BLaER1 treated with 17β-estradiol and CSF1 and Interleukin-3, amounts not matched to agents 10 nM and 100 nM (cell line): Measurements from ENCODE around the gene PRELP.
A peak's percentile ranks its signal among the peaks of the same experiment; 100 is the strongest.

Source experiments
- H3K27ac ChIP-seq, 11 experiments: shearing (Covaris generic); formaldehyde crosslinking; 2 replicates each; pipeline ENCODE4 v1.8.1; 2022
- H3K27me3 ChIP-seq, 11 experiments: shearing (Covaris generic); formaldehyde crosslinking; 2 replicates each; pipeline ENCODE4 v1.8.1; 2022
- H3K36me3 ChIP-seq, 11 experiments: shearing (Covaris generic); formaldehyde crosslinking; 2 replicates each; pipeline ENCODE4 v1.8.1; 2022
- H3K4me1 ChIP-seq, 10 experiments: shearing (Covaris generic); formaldehyde crosslinking; 2 replicates each; pipeline ENCODE4 v1.8.1; 2022
- H3K4me2 ChIP-seq, 11 experiments: shearing (Covaris generic); formaldehyde crosslinking; 2 replicates each; pipeline ENCODE4 v1.8.1; 2022
- H3K4me3 ChIP-seq, 10 experiments: shearing (Covaris generic); formaldehyde crosslinking; 2 replicates each; pipeline ENCODE4 v1.8.1; 2022
- H3K9ac ChIP-seq, 11 experiments: shearing (Covaris generic); formaldehyde crosslinking; 2 replicates each; pipeline ENCODE4 v1.8.1; 2022
- H3K9me3 ChIP-seq, 11 experiments: shearing (Covaris generic); formaldehyde crosslinking; replicated peaks in 1 of 11; 2 replicates each; pipeline ENCODE4 v1.8.1; 2022
- H4K20me1 ChIP-seq, 11 experiments: shearing (Covaris generic); formaldehyde crosslinking; 2 replicates each; pipeline ENCODE4 v1.8.1; 2022
- Cebpa-rat ChIP-seq, 11 experiments: shearing (Covaris generic); IDR thresholded peaks; 2 replicates each; pipeline ENCODE4 v1.8.1; 2022

PRELP gene

DNA sequence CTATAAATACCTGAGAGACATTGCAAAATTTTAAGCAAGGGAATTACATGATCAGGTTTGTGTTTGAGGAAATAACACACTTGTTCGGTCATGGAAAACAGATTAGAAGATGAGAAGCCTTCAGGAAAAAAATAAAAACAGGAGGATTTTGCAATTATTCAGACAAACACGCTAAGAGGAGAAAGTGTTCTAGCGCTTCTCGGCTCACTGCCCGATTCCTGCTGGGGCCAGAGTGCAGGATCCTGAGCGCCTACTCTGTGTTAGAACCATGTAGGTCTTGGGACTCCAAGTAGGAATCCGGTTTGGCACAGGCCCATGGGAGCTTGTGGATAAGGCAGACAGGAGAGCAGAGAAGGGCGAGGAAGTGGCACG is 8.1 kb upstream of the PRELP start:
- H3K27ac ChIP-seq: no peak overlapping the region
- no peaks in the 10 kb centered on the region for H3K9me3 ChIP-seq
- H3K4me2 ChIP-seq: no peak overlapping the region
- no peak for TF ChIP-seq Cebpa-rat (IDR thresholded peaks at IDR 0.05)
- no peaks in the 10 kb centered on the region for H4K20me1 ChIP-seq
- H3K4me3 ChIP-seq: no peak overlapping the region
- peaks cover 0 to 8% (median 0%) of the 10 kb centered on the region in 10 experiments; a peak in 1 of 20 replicates for H3K4me1 ChIP-seq
- H3K36me3 ChIP-seq: no peaks in the 10 kb centered on the region
- H3K27me3 ChIP-seq: no peaks in the 10 kb centered on the region
- H3K9ac ChIP-seq: no peak overlapping the region

GRCh38 chr1:203468326-203468725 is 7.3 kb upstream of the PRELP start:
- Histone ChIP-seq H3K4me1 (peaks cover 0 to 8% (median 0%) of the 10 kb centered on the region in 10 experiments; a peak in 1 of 20 replicates), H3K36me3 (no peaks in the 10 kb centered on the region), H3K4me2 (no peak overlapping the region), H3K9me3 (no peaks in the 10 kb centered on the region), H3K4me3 (no peak overlapping the region), H4K20me1 (no peaks in the 10 kb centered on the region), H3K27me3 (no peaks in the 10 kb centered on the region), H3K9ac (no peak overlapping the region), H3K27ac (no peak overlapping the region)
- no peak for TF ChIP-seq Cebpa-rat (IDR thresholded peaks at IDR 0.05)

DNA sequence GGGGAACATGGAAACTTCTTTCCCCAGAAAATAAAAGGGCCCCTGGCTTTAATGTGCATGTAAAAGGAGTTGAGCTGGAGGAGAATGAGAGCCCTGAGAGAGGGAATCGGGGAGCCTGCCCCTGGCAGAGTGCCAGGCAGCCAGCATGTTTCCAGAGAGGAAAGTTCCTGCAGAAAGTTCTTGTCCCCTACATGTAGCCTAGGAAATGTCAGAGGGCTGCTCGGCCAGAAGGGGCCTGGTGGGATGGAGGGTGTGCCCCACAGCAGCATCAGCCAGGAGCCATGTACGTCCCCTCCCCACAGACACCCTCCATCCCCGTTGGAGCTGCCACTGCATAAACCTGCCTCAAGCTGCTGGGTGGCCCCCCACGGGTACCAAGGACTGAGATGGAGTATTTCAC is 5.4 kb upstream of the PRELP start:
- Histone ChIP-seq H3K9ac (no peak overlapping the region), H3K4me1 (peaks cover 0 to 8% (median 0%) of the 10 kb centered on the region in 10 experiments; a peak in 1 of 20 replicates), H3K4me2 (no peak overlapping the region), H3K27ac (no peak overlapping the region), H3K27me3 (no peaks in the 10 kb centered on the region), H3K9me3 (no peaks in the 10 kb centered on the region), H3K36me3 (no peaks in the 10 kb centered on the region), H4K20me1 (no peaks in the 10 kb centered on the region), H3K4me3 (no peak overlapping the region)
- no peak for TF ChIP-seq Cebpa-rat (IDR thresholded peaks at IDR 0.05)

DNA sequence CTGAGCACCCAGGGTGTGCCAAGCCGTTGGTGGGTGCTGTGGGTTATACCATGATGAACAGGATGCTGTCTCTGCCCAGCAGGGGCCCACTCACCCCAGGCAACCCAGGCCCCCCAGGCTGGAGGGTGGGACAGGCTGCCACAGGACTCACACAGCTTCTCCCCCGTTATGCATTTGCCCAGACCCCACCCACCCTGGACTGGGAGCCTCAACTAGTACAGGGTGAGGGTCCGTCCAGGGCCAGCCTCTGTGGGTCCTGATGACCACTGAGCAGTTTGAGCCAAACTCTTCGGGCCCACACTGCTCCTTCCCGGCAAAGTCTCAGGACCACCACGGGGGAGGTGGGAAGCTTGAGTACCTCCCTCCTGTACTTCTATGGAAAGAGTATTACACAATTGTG is 3.8 kb upstream of the PRELP start:
- Histone ChIP-seq H4K20me1 (no peaks in the 10 kb centered on the region), H3K4me2 (no peak overlapping the region), H3K27ac (no peak overlapping the region), H3K27me3 (no peaks in the 10 kb centered on the region), H3K4me3 (no peak overlapping the region), H3K9me3 (no peaks in the 10 kb centered on the region), H3K4me1 (peaks cover 0 to 8% (median 0%) of the 10 kb centered on the region in 10 experiments; a peak in 1 of 20 replicates), H3K9ac (no peak overlapping the region), H3K36me3 (no peaks in the 10 kb centered on the region)
- TF ChIP-seq Cebpa-rat (IDR thresholded peaks at IDR 0.05): no peak

- Histone ChIP-seq H3K4me2 (no peak overlapping the region), H4K20me1 (no peaks in the 10 kb centered on the region), H3K9me3 (no peaks in the 10 kb centered on the region), H3K4me1 (peaks cover 0 to 8% (median 2%) of the 10 kb centered on the region in 10 experiments; a peak in 5 of 20 replicates), H3K9ac (no peak overlapping the region), H3K27me3 (no peaks in the 10 kb centered on the region), H3K36me3 (no peaks in the 10 kb centered on the region), H3K4me3 (no peak overlapping the region), H3K27ac (no peak overlapping the region)
- no peak for TF ChIP-seq Cebpa-rat (IDR thresholded peaks at IDR 0.05)
Observed at GRCh38 chr1:203473281-203473680, 2.3 kb upstream of the PRELP start.

- Histone ChIP-seq H3K9me3 (no peaks in the 10 kb centered on the region), H3K4me2 (no peak overlapping the region)
- TF ChIP-seq Cebpa-rat (IDR thresholded peaks at IDR 0.05): no peak
Observed at GRCh38 chr1:203473781-203474305, 1.8 kb upstream of the PRELP start.

DNA sequence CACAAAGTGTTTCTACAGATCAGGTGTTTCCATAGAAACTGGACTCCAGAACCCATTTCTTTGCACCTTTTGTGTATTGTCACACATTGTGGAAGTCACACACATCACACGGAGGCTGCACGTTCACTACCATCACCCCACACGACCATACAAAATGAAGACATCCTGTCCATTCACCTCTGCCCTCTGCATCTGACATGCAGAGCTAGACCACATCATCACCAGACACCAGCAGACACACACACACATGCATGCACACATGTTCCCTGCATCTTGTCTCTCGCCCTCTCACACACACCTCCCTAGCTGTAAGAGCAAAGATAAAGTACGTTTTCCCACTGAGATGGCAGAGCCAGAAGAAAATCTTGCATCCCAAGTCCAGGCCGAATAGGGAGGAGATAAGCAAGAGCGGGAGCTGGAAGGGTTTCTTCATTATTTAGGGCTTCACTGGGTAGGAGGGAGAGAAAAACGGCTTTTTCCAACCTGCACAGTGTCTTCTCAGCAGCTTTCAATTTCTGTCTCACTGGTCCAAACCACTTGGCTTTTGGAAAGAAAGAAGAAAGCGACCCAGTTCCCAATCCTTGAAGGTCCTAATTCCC is 709 bp downstream of the PRELP start:
- Histone ChIP-seq H3K9ac (no peak overlapping the region), H3K4me3 (no peak overlapping the region), H3K9me3 (no peaks in the 10 kb centered on the region), H3K36me3 (no peaks in the 10 kb centered on the region), H4K20me1 (no peaks in the 10 kb centered on the region), H3K4me2 (no peak overlapping the region), H3K27me3 (no peaks in the 10 kb centered on the region), H3K27ac (no peak overlapping the region), H3K4me1 (peaks cover 0 to 12% (median 10%) of the 10 kb centered on the region in 10 experiments; a peak in 9 of 20 replicates)
- TF ChIP-seq Cebpa-rat (IDR thresholded peaks at IDR 0.05): no peak

More at GRCh38 chr1:203473781-203474305, 1.8 kb upstream of the PRELP start:
- H3K4me3 ChIP-seq: no peak overlapping the region
- H3K9ac ChIP-seq: no peak overlapping the region
- no peaks in the 10 kb centered on the region for H3K27me3 ChIP-seq
- H3K27ac ChIP-seq: no peak overlapping the region
- no peaks in the 10 kb centered on the region for H4K20me1 ChIP-seq
- H3K4me1 ChIP-seq: peaks cover 0 to 11% (median 2%) of the 10 kb centered on the region in 10 experiments; a peak in 5 of 20 replicates
- no peaks in the 10 kb centered on the region for H3K36me3 ChIP-seq

- TF ChIP-seq Cebpa-rat (IDR thresholded peaks at IDR 0.05): no peak
- peak overlapping the region in 4 of 11 experiments; percentile 13 to 33 (median 17); a peak in 5 of 22 replicates for H3K4me2 ChIP-seq
- no peak overlapping the region for H3K9ac ChIP-seq
- H3K36me3 ChIP-seq: no peaks in the 10 kb centered on the region
- H3K27ac ChIP-seq: no peak overlapping the region
- H3K9me3 ChIP-seq: no peaks in the 10 kb centered on the region
- peaks cover 0 to 14% (median 10%) of the 10 kb centered on the region in 10 experiments; a peak in 9 of 20 replicates for H3K4me1 ChIP-seq
- H3K27me3 ChIP-seq: no peaks in the 10 kb centered on the region
- no peaks in the 10 kb centered on the region for H4K20me1 ChIP-seq
- H3K4me3 ChIP-seq: no peak overlapping the region
Observed at GRCh38 chr1:203477748-203478147, 2.1 kb downstream of the PRELP start.

DNA sequence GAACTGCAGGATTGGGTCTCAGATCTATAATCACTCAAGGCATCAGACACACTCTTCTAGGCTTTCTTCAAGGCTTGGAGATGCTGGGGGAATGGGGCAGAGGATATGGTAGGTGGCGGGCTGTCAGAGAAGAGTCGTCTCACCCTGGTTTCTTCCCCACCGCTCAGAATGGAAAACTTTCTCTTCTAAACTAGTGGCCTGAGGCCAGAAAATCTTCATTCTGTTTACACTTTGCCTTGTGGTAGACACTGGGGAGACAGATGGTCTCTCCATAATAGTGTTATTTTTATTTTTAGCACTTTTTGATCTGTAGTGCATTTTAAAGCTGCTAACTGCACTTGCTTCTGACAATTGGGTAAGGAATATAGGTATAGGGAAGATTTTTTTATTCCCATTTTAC is 2.6 kb downstream of the PRELP start:
- Histone ChIP-seq H3K9me3 (no peaks in the 10 kb centered on the region), H3K4me2 (peak overlapping the region in 4 of 11 experiments; percentile 13 to 33 (median 17); a peak in 7 of 22 replicates), H4K20me1 (no peaks in the 10 kb centered on the region), H3K36me3 (no peaks in the 10 kb centered on the region), H3K27me3 (no peaks in the 10 kb centered on the region), H3K9ac (no peak overlapping the region), H3K4me1 (peaks cover 0 to 14% (median 10%) of the 10 kb centered on the region in 10 experiments; a peak in 9 of 20 replicates), H3K27ac (no peak overlapping the region), H3K4me3 (no peak overlapping the region)
- TF ChIP-seq Cebpa-rat (IDR thresholded peaks at IDR 0.05): no peak

GRCh38 chr1:203478986-203479385 is 3.4 kb downstream of the PRELP start:
- TF ChIP-seq Cebpa-rat (IDR thresholded peaks at IDR 0.05): no peak
- Histone ChIP-seq H3K4me1 (peaks cover 0 to 14% (median 10%) of the 10 kb centered on the region in 10 experiments; a peak in 9 of 20 replicates), H3K27me3 (no peaks in the 10 kb centered on the region), H3K36me3 (no peaks in the 10 kb centered on the region), H3K4me2 (no peak overlapping the region), H3K27ac (no peak overlapping the region), H4K20me1 (no peaks in the 10 kb centered on the region), H3K4me3 (no peak overlapping the region), H3K9me3 (no peaks in the 10 kb centered on the region), H3K9ac (no peak overlapping the region)
